GM10266 (cell line): ENCODE results near the gene IST1.
"Not testable (repeated sequence)": the region's sequence is repeated elsewhere in the genome, so short reads cannot be mapped to it uniquely, and the experiment has no call there.

Experiments used
- DNase-seq: peaks from one replicate; pipeline ENCODE4 v3.0.0; 2012; ENCODE audit errors: extremely low spot score
- TF ChIP-seq, protein P1 (sequence below): IDR thresholded peaks from 2 replicates; pipeline ENCODE4 v1.5.1; 2012; ENCODE audit warnings: mild to moderate bottlenecking, low read depth; ENCODE audit not compliant: control insufficient read depth, insufficient read depth; ENCODE audit errors: missing control alignments

Gene IST1

GRCh38 chr16:71865173-71865863 is 30.0 kb upstream of the IST1 start:
- TF ChIP-seq, protein P1, sequence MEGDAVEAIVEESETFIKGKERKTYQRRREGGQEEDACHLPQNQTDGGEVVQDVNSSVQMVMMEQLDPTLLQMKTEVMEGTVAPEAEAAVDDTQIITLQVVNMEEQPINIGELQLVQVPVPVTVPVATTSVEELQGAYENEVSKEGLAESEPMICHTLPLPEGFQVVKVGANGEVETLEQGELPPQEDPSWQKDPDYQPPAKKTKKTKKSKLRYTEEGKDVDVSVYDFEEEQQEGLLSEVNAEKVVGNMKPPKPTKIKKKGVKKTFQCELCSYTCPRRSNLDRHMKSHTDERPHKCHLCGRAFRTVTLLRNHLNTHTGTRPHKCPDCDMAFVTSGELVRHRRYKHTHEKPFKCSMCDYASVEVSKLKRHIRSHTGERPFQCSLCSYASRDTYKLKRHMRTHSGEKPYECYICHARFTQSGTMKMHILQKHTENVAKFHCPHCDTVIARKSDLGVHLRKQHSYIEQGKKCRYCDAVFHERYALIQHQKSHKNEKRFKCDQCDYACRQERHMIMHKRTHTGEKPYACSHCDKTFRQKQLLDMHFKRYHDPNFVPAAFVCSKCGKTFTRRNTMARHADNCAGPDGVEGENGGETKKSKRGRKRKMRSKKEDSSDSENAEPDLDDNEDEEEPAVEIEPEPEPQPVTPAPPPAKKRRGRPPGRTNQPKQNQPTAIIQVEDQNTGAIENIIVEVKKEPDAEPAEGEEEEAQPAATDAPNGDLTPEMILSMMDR = no peak
- DNase-seq = no peak

- DNase-seq = not testable (repeated sequence)
These were observed 28.2 kb upstream of the IST1 start for GRCh38 chr16:71867175-71867574.

GRCh38 chr16:71867939-71868338 is 27.4 kb upstream of the IST1 start:
- no peak for DNase-seq
- TF ChIP-seq, protein P1 = no peak

- TF ChIP-seq, protein P1 = no peak
- DNase-seq = no peak
These were observed 26.2 kb upstream of the IST1 start for GRCh38 chr16:71869089-71869488.

- DNase-seq = no peak
- TF ChIP-seq, protein P1 = no peak
These were observed 24.5 kb upstream of the IST1 start for GRCh38 chr16:71870818-71871217.

GRCh38 chr16:71873199-71873598 is 22.1 kb upstream of the IST1 start:
- TF ChIP-seq, protein P1 = no peak
- no peak for DNase-seq

DNA sequence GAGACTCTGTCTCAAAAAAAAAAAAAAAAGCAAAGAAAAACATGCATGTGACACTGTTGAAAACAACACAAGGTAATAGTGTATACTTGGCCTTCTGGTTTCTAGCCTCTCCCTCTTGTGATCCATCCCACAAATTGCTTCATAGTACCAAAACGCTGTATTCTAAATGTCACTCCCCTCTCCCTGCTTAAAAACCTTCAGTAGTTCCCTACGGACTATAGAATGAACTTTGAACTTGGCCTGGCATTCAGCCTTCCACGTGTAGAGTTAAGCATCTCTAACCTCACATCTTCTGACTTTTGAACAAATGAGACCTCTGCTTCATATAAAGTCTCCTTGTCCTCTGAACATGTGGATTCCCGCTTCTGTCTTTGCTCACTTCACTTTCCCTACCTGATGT is 16.4 kb upstream of the IST1 start:
- TF ChIP-seq, protein P1 = no peak
- no peak for DNase-seq

- TF ChIP-seq, protein P1 = no peak
- DNase-seq = no peak
These were observed 15.2 kb upstream of the IST1 start for GRCh38 chr16:71880176-71880575.
